GM12872 (cell line): ENCODE results near the gene ACTG1.

Experiments used
- CTCF ChIP-seq: IDR thresholded peaks from 3 replicates; pipeline ENCODE4 v1.5.1; 2011; ENCODE audit warnings: low read depth, mild to moderate bottlenecking, low read length, moderate library complexity; ENCODE audit not compliant: insufficient read depth

ACTG1 gene

GRCh38 chr17:81538651-81539570 is 26.3 kb upstream of the ACTG1 start:
- no peak for TF ChIP-seq CTCF

GRCh38 chr17:81537856-81538555 is 25.4 kb upstream of the ACTG1 start:
- no peak for TF ChIP-seq CTCF

GRCh38 chr17:81537343-81537855 is 24.8 kb upstream of the ACTG1 start:
- TF ChIP-seq CTCF, result peak; percentile 82

- no peak for TF ChIP-seq CTCF
These were observed 24.0 kb upstream of the ACTG1 start for GRCh38 chr17:81536299-81537290.

- TF ChIP-seq CTCF, result no peak
These were observed 23.1 kb upstream of the ACTG1 start for GRCh38 chr17:81535480-81536298.

- no peak for TF ChIP-seq CTCF
These were observed 22.4 kb upstream of the ACTG1 start for GRCh38 chr17:81535007-81535328.
